B cell (primary cell): ENCODE measurements around the gene ERBB3. TPM values are rescaled to one million over a fixed set of nuclear protein-coding genes. Genes with fewer than 3 reads are reported as not detected.

ENCODE experiments used
- ATAC-seq: fragments of 200-7000 bp; cut with Tn5 transposase; one replicate; pipeline ENCODE4 v1.10.0; 2021; ENCODE audit warnings: low read depth, mild to moderate bottlenecking, moderate number of reproducible peaks, moderate library complexity
- CTCF ChIA-PET: fragments of 350-600 bp; sonication (Branson Sonifier 250); formaldehyde crosslinking; loops from one replicate; lab custom pipeline; 2021; ENCODE audit warnings: antibody characterized with exemption, inconsistent platforms; lab: Charles Lee
- POLR2A ChIA-PET: fragments of 350-600 bp; sonication (Branson Sonifier 250); formaldehyde crosslinking; loops from one replicate; lab custom pipeline; 2021; ENCODE audit warnings: antibody characterized with exemption; lab: Charles Lee
- DNase-seq: peaks from one replicate; pipeline ENCODE4 v3.0.0; 2013
- H2AFZ ChIP-seq: 2 replicates; pipeline ENCODE4 v1.6.1; 2012; ENCODE audit warnings: mild to moderate bottlenecking, low read depth, low read length; ENCODE audit not compliant: insufficient read depth, poor library complexity, severe bottlenecking
- H3K27ac ChIP-seq, 2 donors: 1 replicate in 1 of 2; 2 replicates in 1 of 2; pipeline ENCODE4 v1.5.1; 2012 to 2013; ENCODE audit warnings: low read length in 2 of 2, mild to moderate bottlenecking in 2 of 2, moderate library complexity in 1 of 2
- H3K27me3 ChIP-seq, 4 experiments: fragments of 200-600 bp in 1 of 4; sonication (generic) in 1 of 4; replicated peaks in 1 of 4; 1 replicate in 2 of 4; 2 replicates in 2 of 4; pipeline versions ENCODE4 v1.6.1 to v1.7.0; 2013 to 2016; ENCODE audit warnings: low read length in 3 of 4, mild to moderate bottlenecking in 2 of 4, mixed read lengths in 1 of 4, moderate library complexity in 1 of 4; ENCODE audit not compliant: insufficient read depth in 4 of 4, control insufficient read depth in 3 of 4; ENCODE audit errors: control extremely low read depth in 1 of 4
- H3K36me3 ChIP-seq, 2 experiments: replicated peaks in 1 of 2; 1 replicate in 1 of 2; 2 replicates in 1 of 2; pipeline versions ENCODE4 v1.6.1 to v1.7.1; 2013; ENCODE audit warnings: low read length in 1 of 2; ENCODE audit not compliant: insufficient read depth in 2 of 2, control insufficient read depth in 1 of 2; ENCODE audit errors: control extremely low read depth in 1 of 2, extremely low read depth in 1 of 2
- H3K4me1 ChIP-seq, 2 donors: fragments of 200-600 bp in 1 of 2; sonication (generic) in 1 of 2; 1 replicate in 1 of 2; 2 replicates in 1 of 2; pipeline versions ENCODE4 v1.5.1 to v1.6.1; 2013 to 2017; ENCODE audit warnings: low read length in 2 of 2; ENCODE audit not compliant: control insufficient read depth in 2 of 2, insufficient read depth in 2 of 2
- H3K4me2 ChIP-seq: replicated peaks from 2 replicates; pipeline ENCODE3; 2012; ENCODE audit warnings: mild to moderate bottlenecking, low read depth, low read length; ENCODE audit not compliant: poor library complexity, severe bottlenecking
- H3K4me3 ChIP-seq, 5 experiments: fragments of 200-600 bp in 1 of 5; sonication (generic) in 1 of 5; 1 replicate in 3 of 5; 2 replicates in 2 of 5; pipeline versions ENCODE4 v1.5.1 to v1.7.0; 2011 to 2016; ENCODE audit warnings: low read length in 4 of 5, mild to moderate bottlenecking in 4 of 5, low read depth in 2 of 5, control low read depth in 1 of 5, moderate library complexity in 1 of 5; ENCODE audit not compliant: insufficient read depth in 1 of 5; ENCODE audit errors: control extremely low read depth in 1 of 5, extremely low read depth in 1 of 5
- H3K79me2 ChIP-seq: fragments of 200-600 bp; sonication (generic); one replicate; pipeline ENCODE4 v1.6.0; 2016; ENCODE audit warnings: low read length; ENCODE audit not compliant: control insufficient read depth, insufficient read depth
- H3K9ac ChIP-seq: fragments of 200-600 bp; sonication (generic); 2 replicates; pipeline ENCODE4 v1.6.1; 2017; ENCODE audit warnings: mild to moderate bottlenecking, low read length, moderate library complexity
- H3K9me3 ChIP-seq, 3 donors: one replicate each; pipeline versions ENCODE4 v1.6.1 to v1.7.1; 2013; ENCODE audit warnings: low read length in 2 of 3; ENCODE audit not compliant: control insufficient read depth in 2 of 3, insufficient read depth in 1 of 3; ENCODE audit errors: control extremely low read depth in 1 of 3
- H4K20me1 ChIP-seq: 2 replicates; pipeline ENCODE4 v1.6.0; 2012; ENCODE audit warnings: mild to moderate bottlenecking, low read length; ENCODE audit not compliant: insufficient read depth, control insufficient read depth, poor library complexity, severe bottlenecking
- H3K27ac Mint-ChIP-seq: one replicate; pipeline ENCODE4 v1.8.0; 2021; ENCODE audit warnings: mixed read lengths
- H3K27me3 Mint-ChIP-seq: one replicate; pipeline ENCODE4 v1.8.0; 2021; ENCODE audit warnings: mixed read lengths
- H3K4me1 Mint-ChIP-seq: one replicate; pipeline ENCODE4 v1.8.0; 2021; ENCODE audit warnings: mixed read lengths
- H3K4me3 Mint-ChIP-seq: one replicate; pipeline ENCODE4 v1.8.0; 2021; ENCODE audit warnings: mixed read lengths
- H3K9me3 Mint-ChIP-seq: one replicate; pipeline ENCODE4 v1.8.0; 2022; ENCODE audit warnings: mixed read lengths; ENCODE audit not compliant: insufficient read depth
- CTCF ChIP-seq: fragments of 200-600 bp; IDR thresholded peaks from one replicate; pipeline ENCODE4 v1.8.0; 2022; ENCODE audit warnings: antibody characterized with exemption, mild to moderate bottlenecking
- EZH2 ChIP-seq: IDR thresholded peaks from 2 replicates; pipeline ENCODE4 v1.6.1; 2012; ENCODE audit warnings: borderline replicate concordance, low read depth, mild to moderate bottlenecking, moderate library complexity, low read length; ENCODE audit not compliant: insufficient read depth, poor library complexity, severe bottlenecking
- WGBS: methylation state at CpG from one replicate; pipeline ENCODE4 v1.1.5; 2013; ENCODE audit warnings: missing lambda C conversion rate; ENCODE audit not compliant: insufficient coverage; 5-methylcytosine and 5-hydroxymethylcytosine counted together
- intact Hi-C: fragments of 100-400 bp; cut with micrococcal nuclease; formaldehyde crosslinking; loops from one replicate; pipeline ENCODE4 v1.10.0; 2022
- polyA plus RNA-seq: library from polyadenylated mRNA; depleted of rRNA; stranded (reverse); fragments of >200 nt; gene quantifications from 2 replicates; pipeline ENCODE4 v1.2.3, GENCODE V29; 2012
- total RNA-seq, 2 donors: library from RNA; stranded (reverse); fragments of 120-200 nt in 1 of 2; gene quantifications; 1 replicate in 1 of 2; 2 replicates in 1 of 2; pipeline versions ENCODE4 v1.2.3 to v1.2.4, GENCODE V29; 2013 to 2022

ERBB3 gene
- total and polyA plus RNA-seq, 2 donors (not counting 1 experiment from before 2014, with no cell fraction given): 0.10 TPM; not detected in 1

GRCh38 chr12:56127485-56127887 lies 47.5 kb downstream of the ERBB3 start:
- ATAC-seq: no peak
- Histone ChIP-seq H3K4me2 (peak overlapping the region; percentile 96), H2AFZ (no peak overlapping the region), H3K27ac (peak overlapping the region; percentile 76 to 80), H3K79me2 (peaks cover 56% of the 10 kb centered on the region), H3K4me3 (peak overlapping the region; percentile 21 to 62 (median 50)), H3K9ac (peak overlapping the region; percentile 54), H3K4me1 (peaks cover 46 to 54% of the 10 kb centered on the region in 2 donors), H4K20me1 (peaks cover 23% of the 10 kb centered on the region), H3K36me3 (peaks cover 2 to 29% of the 10 kb centered on the region in 2 experiments), H3K9me3 (no peaks in the 10 kb centered on the region), H3K27me3 (no peaks in the 10 kb centered on the region)
- CTCF ChIA-PET: interaction anchor here (0.7 to 13.8 kb wide), 12 partner anchors 10 to 140 kb away, joined by 3 to 247 read pairs (median 10); partner anchors contain the start of genes COQ10A, MYL6, MYL6B and RNF41
- no peak for TF ChIP-seq CTCF
- TF ChIP-seq EZH2: no peak
- Mint-ChIP-seq H3K27me3 (no peaks in the 10 kb centered on the region), H3K4me1 (peaks cover 69% of the 10 kb centered on the region), H3K9me3 (no peaks in the 10 kb centered on the region), H3K4me3 (peak overlapping the region; percentile 100), H3K27ac (peak overlapping the region; percentile 98)
- POLR2A ChIA-PET: interaction anchor here (0.7 to 5.7 kb wide), 11 partner anchors 9 to 984 kb away, joined by 3 to 49 read pairs (median 6); partner anchors contain the start of genes MYL6, MYL6B, PA2G4 and RNF41
- DNase-seq: no peak
- WGBS: 0% methylated on average over 2 of the region's 8 CpGs
- intact Hi-C loops: loop anchor here (2.0 to 5.0 kb wide), 4 partner anchors 93 to 139 kb away; partner anchors contain the start of genes ANKRD52, COQ10A, RNF41 and SUOX
